RWPE1 (cell line): ENCODE data around the gene GANC.

Experiments used
- CTCF ChIA-PET: fragments of 350-600 bp; sonication (Branson Sonifier 250); formaldehyde crosslinking; extraction: SDS; loops from one replicate; lab custom pipeline; 2021; lab: Yijun Ruan, JAX
- POLR2A ChIA-PET: fragments of 400-600 bp; formaldehyde crosslinking; extraction: SDS; loops from one replicate; lab custom pipeline; 2020; ENCODE audit warnings: antibody characterized with exemption; ENCODE audit not compliant: low non-redundant PET; lab: Yijun Ruan, JAX
- DNase-seq: peaks from one replicate; pipeline ENCODE4 v3.0.0; 2012; ENCODE audit warnings: low spot score
- H3K27ac ChIP-seq: fragments of 450-650 bp; 2 replicates; pipeline ENCODE4 v1.5.1; 2017
- CTCF ChIP-seq: fragments of 450-650 bp; conservative IDR thresholded peaks from 2 replicates; pipeline ENCODE4 v1.5.1; 2017; ENCODE audit warnings: low read depth, mild to moderate bottlenecking

The GANC gene

GRCh38 chr15:42233107-42233506 is 39.9 kb upstream of the GANC start:
- no peak for TF ChIP-seq CTCF
- POLR2A ChIA-PET = no interaction called here
- DNase-seq = no peak
- no peak overlapping the region for H3K27ac ChIP-seq
- CTCF ChIA-PET = interaction anchor here (0.7 kb wide), 1 partner anchor 813 kb away, joined by 3 read pairs; no protein-coding TSS in a partner anchor

GRCh38 chr15:42239528-42240182 is 33.3 kb upstream of the GANC start:
- TF ChIP-seq CTCF = no peak
- DNase-seq = no peak
- ChIA-PET POLR2A (no interaction called here), CTCF (no interaction called here)
- no peak overlapping the region for H3K27ac ChIP-seq

GRCh38 chr15:42240823-42241222 is 32.2 kb upstream of the GANC start:
- DNase-seq = no peak
- H3K27ac ChIP-seq = no peak overlapping the region
- no peak for TF ChIP-seq CTCF
- POLR2A ChIA-PET = no interaction called here
- CTCF ChIA-PET = interaction anchor here (0.6 to 0.7 kb wide), 2 partner anchors 11 to 1311 kb away, joined by 3 read pairs; no protein-coding TSS in a partner anchor

GRCh38 chr15:42253300-42253699 is 19.7 kb upstream of the GANC start:
- POLR2A ChIA-PET = no interaction called here
- CTCF ChIA-PET = interaction anchor here (0.6 kb wide), 1 partner anchor 30 kb away, joined by 3 read pairs; no protein-coding TSS in a partner anchor
- no peak for TF ChIP-seq CTCF
- no peak for DNase-seq
- H3K27ac ChIP-seq = no peak overlapping the region

GRCh38 chr15:42264795-42265194 is 8.2 kb upstream of the GANC start:
- ChIA-PET CTCF (interaction anchor here (1.0 kb wide), 1 partner anchor 9 kb away, joined by 3 read pairs; the partner anchor contains the start of gene TMEM87A), POLR2A (interaction anchor here (0.6 kb wide), 1 partner anchor 136 kb away, joined by 3 read pairs; no protein-coding TSS in a partner anchor)
- no peak for TF ChIP-seq CTCF
- no peak for DNase-seq
- no peak overlapping the region for H3K27ac ChIP-seq

- ChIA-PET CTCF (interaction anchor here (0.7 kb wide), 1 partner anchor 81 kb away, joined by 3 read pairs; no protein-coding TSS in a partner anchor), POLR2A (no interaction called here)
- TF ChIP-seq CTCF = no peak
- H3K27ac ChIP-seq = no peak overlapping the region
- no peak for DNase-seq
These were observed 5.7 kb upstream of the GANC start for GRCh38 chr15:42267286-42267685.
